PC-3 (cell line): ENCODE data around the gene SERINC2.

Experiments
- CTCF ChIP-seq: fragments of 300-600 bp; sonication (generic); conservative IDR thresholded peaks from 2 replicates; pipeline ENCODE4 v1.5.1; 2017; ENCODE audit warnings: antibody characterized with exemption, low read depth, mild to moderate bottlenecking, low read length
- EZH2 ChIP-seq: fragments of 300-600 bp; sonication (generic); IDR thresholded peaks from one replicate; pipeline ENCODE4 v1.6.1; 2017; ENCODE audit warnings: antibody characterized with exemption, mild to moderate bottlenecking, low read length; ENCODE audit not compliant: unreplicated experiment
- EZH2phosphoT487 ChIP-seq: fragments of 300-600 bp; sonication (generic); IDR thresholded peaks from 2 replicates; pipeline ENCODE4 v1.6.1; 2018; ENCODE audit warnings: mild to moderate bottlenecking, antibody characterized with exemption, low read length, borderline replicate concordance

GRCh38 chr1:31425301-31426081, 12.5 kb downstream of the SERINC2 start:
- no peak for TF ChIP-seq CTCF
- no peak for TF ChIP-seq EZH2phosphoT487
- TF ChIP-seq EZH2, result no peak
